Measurements from ENCODE around the gene SGCG.

DNA sequence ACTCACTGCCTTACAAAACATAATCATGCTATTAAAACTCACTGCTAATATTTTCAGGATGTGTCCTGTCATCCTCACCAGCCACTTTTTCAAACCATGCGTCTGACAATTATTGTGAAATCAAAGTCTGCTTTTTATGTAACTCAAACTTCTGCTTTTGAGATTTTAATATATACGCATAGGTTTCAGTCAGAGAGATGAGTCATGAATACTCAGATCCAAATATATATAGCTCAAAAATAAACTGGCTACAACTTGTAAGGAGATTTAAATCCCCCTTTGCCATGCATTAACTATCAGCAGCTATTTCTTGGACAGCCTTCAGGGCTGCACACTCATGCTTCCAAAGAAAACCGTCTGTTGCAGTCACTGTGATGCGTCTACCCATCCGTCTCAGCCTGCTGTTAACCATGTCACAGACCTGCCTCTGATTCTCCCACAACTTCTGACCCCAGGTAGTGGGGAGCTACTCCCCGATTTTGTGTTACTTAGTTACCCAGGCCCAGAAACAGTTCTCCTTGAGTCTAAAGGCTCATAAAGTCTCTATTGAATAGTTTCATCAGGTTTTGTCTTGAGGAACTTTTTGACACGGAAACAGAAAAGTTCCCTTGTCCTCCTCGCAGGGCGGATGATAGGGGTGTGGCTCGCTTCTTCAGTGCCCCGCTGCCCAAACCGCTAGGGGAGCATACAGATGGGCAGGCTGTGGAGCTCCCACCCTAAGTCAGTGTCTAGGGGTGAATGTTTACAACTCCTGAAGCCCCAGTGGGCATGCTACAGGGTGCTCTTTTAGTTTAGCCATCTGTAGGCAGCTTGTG lies 33.8 kb upstream of the SGCG start:
- TF ChIP-seq, protein P1, sequence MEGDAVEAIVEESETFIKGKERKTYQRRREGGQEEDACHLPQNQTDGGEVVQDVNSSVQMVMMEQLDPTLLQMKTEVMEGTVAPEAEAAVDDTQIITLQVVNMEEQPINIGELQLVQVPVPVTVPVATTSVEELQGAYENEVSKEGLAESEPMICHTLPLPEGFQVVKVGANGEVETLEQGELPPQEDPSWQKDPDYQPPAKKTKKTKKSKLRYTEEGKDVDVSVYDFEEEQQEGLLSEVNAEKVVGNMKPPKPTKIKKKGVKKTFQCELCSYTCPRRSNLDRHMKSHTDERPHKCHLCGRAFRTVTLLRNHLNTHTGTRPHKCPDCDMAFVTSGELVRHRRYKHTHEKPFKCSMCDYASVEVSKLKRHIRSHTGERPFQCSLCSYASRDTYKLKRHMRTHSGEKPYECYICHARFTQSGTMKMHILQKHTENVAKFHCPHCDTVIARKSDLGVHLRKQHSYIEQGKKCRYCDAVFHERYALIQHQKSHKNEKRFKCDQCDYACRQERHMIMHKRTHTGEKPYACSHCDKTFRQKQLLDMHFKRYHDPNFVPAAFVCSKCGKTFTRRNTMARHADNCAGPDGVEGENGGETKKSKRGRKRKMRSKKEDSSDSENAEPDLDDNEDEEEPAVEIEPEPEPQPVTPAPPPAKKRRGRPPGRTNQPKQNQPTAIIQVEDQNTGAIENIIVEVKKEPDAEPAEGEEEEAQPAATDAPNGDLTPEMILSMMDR (IDR thresholded peaks at IDR 0.05; ENCODE audit: low read depth, low read length, poor library complexity, severe bottlenecking): no peak
- TF ChIP-seq EZH2phosphoT487 (IDR thresholded peaks at IDR 0.05; ENCODE audit: borderline replicate concordance, low read length): no peak

Data from DOHH2 (cell line).